Nephron progenitor cell (in vitro differentiated cells): Measurements from ENCODE around the gene EGFR.

ENCODE experiments used
- DNase-seq: peaks from one replicate; pipeline ENCODE4 v3.0.0; 2021
- H3K27ac Mint-ChIP-seq: 2 replicates; pipeline ENCODE4 v1.8.0; 2021; ENCODE audit warnings: mild to moderate bottlenecking, moderate library complexity, mixed read lengths
- H3K27me3 Mint-ChIP-seq: 2 replicates; pipeline ENCODE4 v1.8.0; 2021; ENCODE audit warnings: mild to moderate bottlenecking, low read depth, mixed read lengths; ENCODE audit not compliant: poor library complexity
- H3K36me3 Mint-ChIP-seq: 2 replicates; pipeline ENCODE4 v1.8.0; 2021; ENCODE audit warnings: low read depth, mixed read lengths
- H3K4me1 Mint-ChIP-seq: 2 replicates; pipeline ENCODE4 v1.8.0; 2021; ENCODE audit warnings: mixed read lengths
- H3K4me3 Mint-ChIP-seq: 2 replicates; pipeline ENCODE4 v1.8.0; 2021; ENCODE audit warnings: mild to moderate bottlenecking, moderate library complexity, mixed read lengths
- H3K9me3 Mint-ChIP-seq: 2 replicates; pipeline ENCODE4 v1.8.0; 2021; ENCODE audit warnings: mild to moderate bottlenecking, moderate library complexity, mixed read lengths
- TF ChIP-seq, protein P1 (sequence below): fragments of 200-600 bp; sonication (generic); IDR thresholded peaks from 2 replicates; pipeline ENCODE4 v1.5.0; 2021; ENCODE audit warnings: antibody characterized with exemption

Gene EGFR

DNA sequence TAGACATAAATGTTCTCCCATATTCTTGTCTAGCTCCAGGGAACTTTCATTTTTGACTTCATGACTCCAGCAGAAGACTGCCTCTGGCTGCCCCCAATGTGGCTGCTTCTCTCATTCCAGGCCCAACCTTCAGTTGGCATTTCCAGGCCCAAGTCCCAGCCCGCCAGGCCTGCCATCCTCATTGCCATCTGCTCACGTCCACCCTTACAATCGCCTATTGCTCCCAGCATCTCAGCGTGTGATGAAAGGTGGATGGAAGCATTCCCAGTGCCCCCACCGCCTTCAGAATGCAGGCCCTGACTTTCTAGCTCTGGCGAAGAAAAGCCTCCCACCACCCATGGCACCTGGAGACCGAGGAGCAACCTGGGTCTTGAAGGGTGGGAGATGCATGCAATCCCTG is 214.2 kb downstream of the EGFR start:
- H3K4me1 Mint-ChIP-seq, result peaks cover 12% of the 10 kb centered on the region
- H3K4me3 Mint-ChIP-seq, result no peak overlapping the region
- TF ChIP-seq, protein P1, sequence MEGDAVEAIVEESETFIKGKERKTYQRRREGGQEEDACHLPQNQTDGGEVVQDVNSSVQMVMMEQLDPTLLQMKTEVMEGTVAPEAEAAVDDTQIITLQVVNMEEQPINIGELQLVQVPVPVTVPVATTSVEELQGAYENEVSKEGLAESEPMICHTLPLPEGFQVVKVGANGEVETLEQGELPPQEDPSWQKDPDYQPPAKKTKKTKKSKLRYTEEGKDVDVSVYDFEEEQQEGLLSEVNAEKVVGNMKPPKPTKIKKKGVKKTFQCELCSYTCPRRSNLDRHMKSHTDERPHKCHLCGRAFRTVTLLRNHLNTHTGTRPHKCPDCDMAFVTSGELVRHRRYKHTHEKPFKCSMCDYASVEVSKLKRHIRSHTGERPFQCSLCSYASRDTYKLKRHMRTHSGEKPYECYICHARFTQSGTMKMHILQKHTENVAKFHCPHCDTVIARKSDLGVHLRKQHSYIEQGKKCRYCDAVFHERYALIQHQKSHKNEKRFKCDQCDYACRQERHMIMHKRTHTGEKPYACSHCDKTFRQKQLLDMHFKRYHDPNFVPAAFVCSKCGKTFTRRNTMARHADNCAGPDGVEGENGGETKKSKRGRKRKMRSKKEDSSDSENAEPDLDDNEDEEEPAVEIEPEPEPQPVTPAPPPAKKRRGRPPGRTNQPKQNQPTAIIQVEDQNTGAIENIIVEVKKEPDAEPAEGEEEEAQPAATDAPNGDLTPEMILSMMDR, result no peak
- no peak for DNase-seq
- peaks cover 30% of the 10 kb centered on the region for H3K9me3 Mint-ChIP-seq
- no peak overlapping the region for H3K27ac Mint-ChIP-seq
- peaks cover 6% of the 10 kb centered on the region for H3K36me3 Mint-ChIP-seq
- peaks cover 11% of the 10 kb centered on the region for H3K27me3 Mint-ChIP-seq

DNA sequence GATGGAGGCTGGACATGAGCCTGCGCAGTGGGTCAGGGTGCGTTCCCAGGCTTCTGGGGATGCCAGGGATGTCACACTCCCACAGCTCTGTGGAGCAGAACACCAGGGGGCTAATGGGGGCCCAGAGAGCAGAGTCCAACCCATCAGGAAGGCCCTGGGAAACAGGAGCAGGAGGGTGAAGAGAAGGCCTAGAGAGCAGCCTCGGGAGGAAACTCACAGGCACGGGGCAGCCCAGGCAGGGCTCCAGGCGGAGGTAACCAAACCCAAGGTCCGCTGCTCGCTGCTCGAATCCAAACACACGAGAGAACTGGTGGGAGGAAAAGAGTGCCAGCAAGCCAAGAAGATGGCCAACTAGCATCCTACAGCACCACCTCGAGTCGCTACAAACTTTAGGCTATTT is 215.6 kb downstream of the EGFR start:
- no peak overlapping the region for H3K4me3 Mint-ChIP-seq
- no peak for DNase-seq
- H3K27me3 Mint-ChIP-seq, result peaks cover 11% of the 10 kb centered on the region
- no peaks in the 10 kb centered on the region for H3K36me3 Mint-ChIP-seq
- TF ChIP-seq, protein P1, result no peak
- peaks cover 12% of the 10 kb centered on the region for H3K4me1 Mint-ChIP-seq
- H3K9me3 Mint-ChIP-seq, result peaks cover 17% of the 10 kb centered on the region
- no peak overlapping the region for H3K27ac Mint-ChIP-seq

- peaks cover 10% of the 10 kb centered on the region for H3K9me3 Mint-ChIP-seq
- H3K27ac Mint-ChIP-seq, result no peak overlapping the region
- H3K27me3 Mint-ChIP-seq, result peaks cover 18% of the 10 kb centered on the region
- H3K36me3 Mint-ChIP-seq, result no peaks in the 10 kb centered on the region
- TF ChIP-seq, protein P1, result no peak
- no peak overlapping the region for H3K4me3 Mint-ChIP-seq
- DNase-seq, result no peak
- H3K4me1 Mint-ChIP-seq, result peaks cover 12% of the 10 kb centered on the region
Measured at GRCh38 chr7:55235115-55235514, 216.3 kb downstream of the EGFR start.

DNA sequence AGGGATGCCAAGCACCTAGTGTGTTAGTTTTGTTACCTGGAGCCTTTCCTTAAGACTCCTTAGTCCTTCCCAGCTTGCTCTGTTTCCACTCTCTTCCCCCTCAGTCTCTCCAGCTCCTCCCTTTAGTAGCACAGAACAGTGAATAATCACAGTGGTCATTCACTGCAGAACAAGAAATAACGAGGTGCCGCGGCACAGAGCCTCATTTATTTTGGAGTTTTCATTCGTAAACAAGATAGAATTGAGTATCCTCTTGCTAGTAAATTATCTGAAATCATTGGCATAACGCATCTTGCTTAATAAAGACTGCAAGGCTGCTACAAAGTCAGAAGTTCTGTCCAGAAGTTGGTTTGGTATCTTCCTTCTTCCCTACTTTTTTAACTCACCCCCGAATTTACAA is 217.0 kb downstream of the EGFR start:
- H3K4me3 Mint-ChIP-seq, result no peak overlapping the region
- H3K36me3 Mint-ChIP-seq, result no peaks in the 10 kb centered on the region
- no peak for DNase-seq
- peaks cover 3% of the 10 kb centered on the region for H3K9me3 Mint-ChIP-seq
- TF ChIP-seq, protein P1, result no peak
- no peak overlapping the region for H3K27ac Mint-ChIP-seq
- peaks cover 22% of the 10 kb centered on the region for H3K27me3 Mint-ChIP-seq
- H3K4me1 Mint-ChIP-seq, result peaks cover 12% of the 10 kb centered on the region

GRCh38 chr7:55236476-55236875 is 217.7 kb downstream of the EGFR start:
- H3K36me3 Mint-ChIP-seq, result no peaks in the 10 kb centered on the region
- no peak overlapping the region for H3K4me3 Mint-ChIP-seq
- H3K27me3 Mint-ChIP-seq, result peaks cover 22% of the 10 kb centered on the region
- no peaks in the 10 kb centered on the region for H3K9me3 Mint-ChIP-seq
- peaks cover 7% of the 10 kb centered on the region for H3K4me1 Mint-ChIP-seq
- DNase-seq, result no peak
- TF ChIP-seq, protein P1, result no peak
- H3K27ac Mint-ChIP-seq, result no peak overlapping the region

- Mint-ChIP-seq H3K4me1 (peaks cover 1% of the 10 kb centered on the region), H3K4me3 (no peak overlapping the region), H3K36me3 (no peaks in the 10 kb centered on the region), H3K9me3 (no peaks in the 10 kb centered on the region), H3K27ac (no peak overlapping the region), H3K27me3 (peaks cover 22% of the 10 kb centered on the region)
- no peak for DNase-seq
- TF ChIP-seq, protein P1, result no peak
Measured at GRCh38 chr7:55237156-55237893, 218.5 kb downstream of the EGFR start.
